ENCODE measurements around the gene LAMC3.

Gene LAMC3

GRCh38 chr9:131056781-131057506 is 48.0 kb downstream of the LAMC3 start:
- TF ChIP-seq POLR2A (IDR thresholded peaks at IDR 0.05; ENCODE audit: low read depth, low read length), result no peak

GRCh38 chr9:131060900-131061630 is 52.1 kb downstream of the LAMC3 start:
- FAIRE-seq (no peak), DNase-seq (ENCODE audit: insufficient read length, low spot score) (no peak)
- TF ChIP-seq POLR2A (IDR thresholded peaks at IDR 0.05; ENCODE audit: low read depth, low read length), result no peak

More at GRCh38 chr9:131056781-131057506, 48.0 kb downstream of the LAMC3 start:
- no peak for FAIRE-seq
- DNase-seq (ENCODE audit: insufficient read length, low spot score), result no peak

- no peak for DNase-seq (ENCODE audit: insufficient read length, low spot score)
- no peak for FAIRE-seq
- no peak for TF ChIP-seq POLR2A (IDR thresholded peaks at IDR 0.05; ENCODE audit: low read depth, low read length)
These were observed 54.0 kb downstream of the LAMC3 start for GRCh38 chr9:131062969-131063368.

GRCh38 chr9:131065599-131065998 is 56.6 kb downstream of the LAMC3 start:
- FAIRE-seq (no peak), DNase-seq (ENCODE audit: insufficient read length, low spot score) (no peak)
- TF ChIP-seq POLR2A (IDR thresholded peaks at IDR 0.05; ENCODE audit: low read depth, low read length), result no peak

GRCh38 chr9:131067625-131068024 is 58.7 kb downstream of the LAMC3 start:
- no peak for FAIRE-seq
- no peak for TF ChIP-seq POLR2A (IDR thresholded peaks at IDR 0.05; ENCODE audit: low read depth, low read length)

GRCh38 chr9:131068076-131068816 is 59.3 kb downstream of the LAMC3 start:
- DNase-seq (ENCODE audit: insufficient read length, low spot score) (no peak), FAIRE-seq (no peak)
- TF ChIP-seq POLR2A (IDR thresholded peaks at IDR 0.05; ENCODE audit: low read depth, low read length), result no peak

More at GRCh38 chr9:131067625-131068024, 58.7 kb downstream of the LAMC3 start:
- DNase-seq (ENCODE audit: insufficient read length, low spot score), result no peak

- FAIRE-seq (no peak), DNase-seq (ENCODE audit: insufficient read length, low spot score) (no peak)
- TF ChIP-seq POLR2A (IDR thresholded peaks at IDR 0.05; ENCODE audit: low read depth, low read length), result no peak
These were observed 60.7 kb downstream of the LAMC3 start for GRCh38 chr9:131069699-131070098.

GRCh38 chr9:131072107-131072870 is 63.3 kb downstream of the LAMC3 start:
- TF ChIP-seq POLR2A (IDR thresholded peaks at IDR 0.05; ENCODE audit: low read depth, low read length), result no peak
- DNase-seq (ENCODE audit: insufficient read length, low spot score) (no peak), FAIRE-seq (no peak)

GRCh38 chr9:131072871-131073237 is 63.9 kb downstream of the LAMC3 start:
- no peak for TF ChIP-seq POLR2A (IDR thresholded peaks at IDR 0.05; ENCODE audit: low read depth, low read length)
- no peak for DNase-seq (ENCODE audit: insufficient read length, low spot score)
- FAIRE-seq, result no peak

GRCh38 chr9:131076347-131077195 is 67.6 kb downstream of the LAMC3 start:
- TF ChIP-seq POLR2A (IDR thresholded peaks at IDR 0.05; ENCODE audit: low read depth, low read length), result no peak
- DNase-seq (ENCODE audit: insufficient read length, low spot score), result no peak
- no peak for FAIRE-seq

- TF ChIP-seq POLR2A (IDR thresholded peaks at IDR 0.05; ENCODE audit: low read depth, low read length), result no peak
- DNase-seq (ENCODE audit: insufficient read length, low spot score) (no peak), FAIRE-seq (no peak)
These were observed 69.7 kb downstream of the LAMC3 start for GRCh38 chr9:131078427-131079366.

- TF ChIP-seq POLR2A (IDR thresholded peaks at IDR 0.05; ENCODE audit: low read depth, low read length), result no peak
- DNase-seq (ENCODE audit: insufficient read length, low spot score) (no peak), FAIRE-seq (no peak)
These were observed 71.6 kb downstream of the LAMC3 start for GRCh38 chr9:131080589-131080988.
